Suprapubic skin (tissue), 4 donors: ENCODE results near the gene CERS2. TPM values are rescaled to one million over a fixed set of nuclear protein-coding genes. Genes with fewer than 3 reads are reported as not detected.

ENCODE experiments used
- DNase-seq, 2 donors: peaks; one replicate each; pipeline ENCODE4 v3.0.0-alpha.2; 2019; ENCODE audit warnings: low spot score in 2 of 2
- H3K27ac ChIP-seq: fragments of 200-600 bp; sonication (generic); one replicate; pipeline ENCODE4 v1.5.1; 2019
- H3K27me3 ChIP-seq: fragments of 200-600 bp; sonication (generic); one replicate; pipeline ENCODE4 v1.5.1; 2019
- H3K36me3 ChIP-seq: fragments of 200-600 bp; sonication (generic); one replicate; pipeline ENCODE4 v1.5.1; 2019
- H3K4me1 ChIP-seq: fragments of 200-600 bp; sonication (generic); one replicate; pipeline ENCODE4 v1.5.1; 2019
- H3K4me3 ChIP-seq: fragments of 200-600 bp; sonication (generic); one replicate; pipeline ENCODE4 v1.5.1; 2019; ENCODE audit warnings: mild to moderate bottlenecking
- H3K9me3 ChIP-seq: fragments of 200-600 bp; sonication (generic); one replicate; pipeline ENCODE4 v1.5.1; 2019
- EP300 ChIP-seq: sonication (generic); formaldehyde crosslinking; IDR thresholded peaks from one replicate; pipeline ENCODE4 v1.6.1; 2017; ENCODE audit warnings: antibody characterized with exemption
- POLR2A ChIP-seq, 2 donors: fragments of 450-650 bp; IDR thresholded peaks; one replicate each; pipeline ENCODE4 v1.6.1; 2017; ENCODE audit warnings: antibody characterized with exemption in 2 of 2, mild to moderate bottlenecking in 2 of 2, moderate library complexity in 2 of 2
- POLR2AphosphoS5 ChIP-seq, 3 donors: sonication (generic); formaldehyde crosslinking; IDR thresholded peaks; one replicate each; pipeline ENCODE4 v1.6.1; 2017; ENCODE audit warnings: antibody characterized with exemption in 3 of 3
- WGBS: methylation state at CpG from one replicate; pipeline ENCODE4 v1.1.5; 2018; 5-methylcytosine and 5-hydroxymethylcytosine counted together
- total RNA-seq, 4 donors: library from RNA; depleted of rRNA; stranded (reverse); fragments of >200 nt; gene quantifications; one replicate each; pipeline ENCODE4 v1.1.0, GENCODE V29; 2016
- TF ChIP-seq, protein P1 (sequence below), 2 donors: fragments of 200-600 bp in 1 of 2; fragments of 450-650 bp in 1 of 2; sonication (generic) in 1 of 2; IDR thresholded peaks; one replicate each; pipeline ENCODE4 v1.5.1; 2016 to 2019; ENCODE audit warnings: antibody characterized with exemption in 2 of 2, mild to moderate bottlenecking in 1 of 2, moderate library complexity in 1 of 2

Gene CERS2
- total RNA-seq, 4 donors from 2014 or later, result 46.5 to 57.9 (median 51.4) TPM

DNA sequence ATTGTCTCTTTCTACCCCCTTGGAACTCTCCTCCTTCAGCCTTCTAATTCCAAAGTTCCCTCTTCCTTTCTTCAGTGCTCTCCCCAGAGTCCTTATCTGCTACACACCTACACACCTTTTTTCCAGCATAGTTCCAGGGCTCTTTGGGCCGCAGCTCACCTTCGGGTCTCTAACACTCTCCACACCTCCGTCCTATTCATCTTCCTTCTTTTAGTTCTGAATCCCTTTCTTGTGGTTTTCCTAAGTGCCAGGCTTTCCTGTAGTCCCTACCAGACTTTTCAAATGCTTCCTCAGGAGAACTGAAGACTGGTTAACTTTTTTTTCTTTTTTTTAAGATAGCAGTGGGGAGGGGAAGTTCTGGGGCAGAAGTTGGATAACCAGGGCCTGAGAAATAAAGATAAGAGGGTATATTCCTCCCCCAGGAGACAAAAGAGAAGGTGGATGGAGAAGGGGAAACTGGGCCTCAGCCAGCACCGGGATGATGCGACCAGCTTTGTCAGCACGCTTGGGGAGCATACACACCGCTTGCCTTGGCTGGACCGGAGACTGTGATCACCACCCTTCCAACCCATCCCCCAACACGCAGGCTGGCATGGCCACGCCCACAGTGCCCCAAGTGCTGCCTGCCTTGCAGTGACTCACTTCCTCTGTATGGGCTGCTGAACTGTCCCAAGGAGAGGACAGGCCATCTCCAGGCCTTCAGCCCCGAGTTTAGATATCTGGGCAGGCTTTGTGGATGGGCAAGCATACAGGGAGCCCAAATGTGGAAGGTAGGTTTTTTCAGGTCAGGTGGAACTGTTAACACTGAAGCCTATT lies 2.5 kb upstream of the CERS2 start:
- WGBS, result 36% methylated on average over 10 of the region's 11 CpGs
- TF ChIP-seq POLR2A (IDR thresholded peaks at IDR 0.05) (peak in 1 of 2 donors; percentile 7), EP300 (no peak)
- peak in 1 of 2 donors; percentile 88 for DNase-seq
- peaks cover 69% of the 10 kb centered on the region for H3K4me1 ChIP-seq
- no peaks in the 10 kb centered on the region for H3K36me3 ChIP-seq
- peak overlapping the region; percentile 45 for H3K27ac ChIP-seq
- no peaks in the 10 kb centered on the region for H3K27me3 ChIP-seq
- H3K4me3 ChIP-seq, result peak overlapping the region; percentile 9
- no peaks in the 10 kb centered on the region for H3K9me3 ChIP-seq

DNA sequence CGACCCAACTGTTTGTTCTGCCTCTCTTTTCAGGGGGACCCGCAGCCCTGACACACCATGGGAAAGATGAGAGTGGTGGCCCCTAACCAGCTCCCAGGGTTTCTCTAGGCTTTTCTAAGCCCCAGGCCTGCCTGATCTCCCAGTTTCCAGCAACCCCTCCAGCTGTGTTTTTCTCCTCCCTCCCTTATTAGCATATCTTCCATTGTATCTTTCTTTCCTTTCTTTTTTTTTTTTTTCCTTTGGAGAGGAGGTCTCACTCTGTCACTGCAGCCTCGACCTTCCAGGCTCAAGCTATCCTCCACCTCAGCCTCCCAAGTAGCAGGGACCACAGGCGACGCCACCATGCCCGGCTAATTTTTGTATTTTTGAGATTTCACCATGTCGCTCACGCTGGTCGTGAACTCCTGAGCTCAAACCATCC lies 1.8 kb upstream of the CERS2 start:
- Histone ChIP-seq H3K27me3 (no peaks in the 10 kb centered on the region), H3K4me1 (peaks cover 69% of the 10 kb centered on the region), H3K9me3 (no peaks in the 10 kb centered on the region), H3K36me3 (no peaks in the 10 kb centered on the region), H3K27ac (peak overlapping the region; percentile 45), H3K4me3 (no peak overlapping the region)
- 87% methylated on average over 9 of the region's 9 CpGs for WGBS
- no peak for TF ChIP-seq POLR2AphosphoS5 (IDR thresholded peaks at IDR 0.05)
- no peak for TF ChIP-seq POLR2A (IDR thresholded peaks at IDR 0.05)
- TF ChIP-seq, protein P1, sequence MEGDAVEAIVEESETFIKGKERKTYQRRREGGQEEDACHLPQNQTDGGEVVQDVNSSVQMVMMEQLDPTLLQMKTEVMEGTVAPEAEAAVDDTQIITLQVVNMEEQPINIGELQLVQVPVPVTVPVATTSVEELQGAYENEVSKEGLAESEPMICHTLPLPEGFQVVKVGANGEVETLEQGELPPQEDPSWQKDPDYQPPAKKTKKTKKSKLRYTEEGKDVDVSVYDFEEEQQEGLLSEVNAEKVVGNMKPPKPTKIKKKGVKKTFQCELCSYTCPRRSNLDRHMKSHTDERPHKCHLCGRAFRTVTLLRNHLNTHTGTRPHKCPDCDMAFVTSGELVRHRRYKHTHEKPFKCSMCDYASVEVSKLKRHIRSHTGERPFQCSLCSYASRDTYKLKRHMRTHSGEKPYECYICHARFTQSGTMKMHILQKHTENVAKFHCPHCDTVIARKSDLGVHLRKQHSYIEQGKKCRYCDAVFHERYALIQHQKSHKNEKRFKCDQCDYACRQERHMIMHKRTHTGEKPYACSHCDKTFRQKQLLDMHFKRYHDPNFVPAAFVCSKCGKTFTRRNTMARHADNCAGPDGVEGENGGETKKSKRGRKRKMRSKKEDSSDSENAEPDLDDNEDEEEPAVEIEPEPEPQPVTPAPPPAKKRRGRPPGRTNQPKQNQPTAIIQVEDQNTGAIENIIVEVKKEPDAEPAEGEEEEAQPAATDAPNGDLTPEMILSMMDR (IDR thresholded peaks at IDR 0.05), result no peak
- TF ChIP-seq EP300, result no peak
- no peak for DNase-seq

GRCh38 chr1:150973836-150974579 lies 627 bp downstream of the CERS2 start:
- WGBS, result 2% methylated on average over 18 of the region's 67 CpGs
- Histone ChIP-seq H3K4me1 (peaks cover 70% of the 10 kb centered on the region), H3K36me3 (peaks cover 2% of the 10 kb centered on the region), H3K4me3 (peak overlapping the region; percentile 69), H3K27ac (peak overlapping the region; percentile 97), H3K9me3 (no peaks in the 10 kb centered on the region), H3K27me3 (no peaks in the 10 kb centered on the region)
- DNase-seq, result peak in 1 of 2 donors; percentile 77
- TF ChIP-seq EP300, result no peak
- TF ChIP-seq POLR2A (IDR thresholded peaks at IDR 0.05), result no peak
- no peak for TF ChIP-seq POLR2AphosphoS5 (IDR thresholded peaks at IDR 0.05)
- TF ChIP-seq, protein P1 (IDR thresholded peaks at IDR 0.05), result no peak

DNA sequence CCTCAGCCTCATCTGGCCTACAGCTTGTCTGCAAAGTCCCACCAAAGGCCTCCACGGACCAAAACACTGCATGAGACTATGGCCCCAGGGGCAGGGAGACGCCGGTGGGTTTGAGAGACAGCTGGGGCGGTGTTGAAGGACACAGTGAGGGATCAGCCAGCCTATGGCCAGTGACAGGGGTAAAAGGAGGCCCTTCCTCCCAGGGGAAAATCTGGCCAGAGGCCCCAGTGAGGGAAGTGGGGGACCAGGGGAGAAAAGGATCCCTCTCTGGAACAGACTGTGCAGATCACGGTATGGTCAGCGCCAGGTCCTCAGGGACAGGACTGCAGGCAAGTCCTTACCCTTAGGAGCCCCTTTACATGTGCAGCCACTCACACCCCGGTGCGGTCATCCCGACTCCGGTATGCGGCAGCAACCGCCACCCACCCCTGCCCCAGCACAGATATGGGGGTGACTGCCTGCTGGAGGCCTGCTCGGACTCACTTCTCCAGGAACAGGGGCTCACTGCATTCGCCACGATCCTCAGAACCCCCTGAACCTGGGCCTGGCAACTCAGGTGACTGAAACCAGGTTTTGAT lies 1.3 kb downstream of the CERS2 start:
- WGBS, result 30% methylated on average over 15 of the region's 15 CpGs
- Histone ChIP-seq H3K27ac (peak overlapping the region; percentile 97), H3K27me3 (no peaks in the 10 kb centered on the region), H3K4me3 (peak overlapping the region; percentile 69), H3K9me3 (no peaks in the 10 kb centered on the region), H3K36me3 (peaks cover 9% of the 10 kb centered on the region), H3K4me1 (peaks cover 66% of the 10 kb centered on the region)
- DNase-seq, result no peak
- TF ChIP-seq POLR2A (IDR thresholded peaks at IDR 0.05) (no peak), EP300 (no peak), POLR2AphosphoS5 (IDR thresholded peaks at IDR 0.05) (no peak)
- TF ChIP-seq, protein P1 (IDR thresholded peaks at IDR 0.05), result no peak

DNA sequence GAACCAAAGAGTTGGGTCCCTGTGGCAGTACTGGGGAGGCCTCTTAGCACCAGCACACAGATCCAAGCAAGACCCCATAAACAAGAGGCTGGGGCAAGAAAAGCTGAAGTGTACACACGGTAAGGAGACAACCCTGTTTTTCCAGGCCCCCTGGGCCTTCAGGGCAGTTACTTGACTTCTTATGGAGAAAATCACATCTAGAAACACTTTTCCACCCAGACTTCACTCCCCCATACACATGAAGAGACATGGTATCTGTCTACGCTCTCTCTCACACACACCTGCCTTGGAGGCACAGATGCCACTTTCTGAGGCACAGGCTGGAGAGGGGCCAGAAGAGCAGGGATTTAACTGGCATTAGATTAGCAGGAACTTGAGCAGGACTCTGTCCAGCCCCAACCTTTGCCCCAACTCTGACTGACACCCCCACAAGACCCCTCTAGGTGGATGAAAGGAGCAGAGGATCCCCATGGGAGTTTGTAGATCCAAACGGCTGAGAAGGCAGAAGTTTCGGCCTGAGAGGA lies 2.2 kb downstream of the CERS2 start:
- Histone ChIP-seq H3K36me3 (peaks cover 17% of the 10 kb centered on the region), H3K9me3 (no peaks in the 10 kb centered on the region), H3K27ac (peak overlapping the region; percentile 71), H3K4me3 (peak overlapping the region; percentile 69), H3K4me1 (peaks cover 57% of the 10 kb centered on the region), H3K27me3 (no peaks in the 10 kb centered on the region)
- DNase-seq, result no peak
- 56% methylated on average over 4 of the region's 4 CpGs for WGBS
- TF ChIP-seq, protein P1 (IDR thresholded peaks at IDR 0.05), result no peak
- no peak for TF ChIP-seq EP300
- TF ChIP-seq POLR2AphosphoS5 (IDR thresholded peaks at IDR 0.05), result no peak
- TF ChIP-seq POLR2A (IDR thresholded peaks at IDR 0.05), result no peak
